ENCODE data around the gene DUSP9.

Gene DUSP9

DNA sequence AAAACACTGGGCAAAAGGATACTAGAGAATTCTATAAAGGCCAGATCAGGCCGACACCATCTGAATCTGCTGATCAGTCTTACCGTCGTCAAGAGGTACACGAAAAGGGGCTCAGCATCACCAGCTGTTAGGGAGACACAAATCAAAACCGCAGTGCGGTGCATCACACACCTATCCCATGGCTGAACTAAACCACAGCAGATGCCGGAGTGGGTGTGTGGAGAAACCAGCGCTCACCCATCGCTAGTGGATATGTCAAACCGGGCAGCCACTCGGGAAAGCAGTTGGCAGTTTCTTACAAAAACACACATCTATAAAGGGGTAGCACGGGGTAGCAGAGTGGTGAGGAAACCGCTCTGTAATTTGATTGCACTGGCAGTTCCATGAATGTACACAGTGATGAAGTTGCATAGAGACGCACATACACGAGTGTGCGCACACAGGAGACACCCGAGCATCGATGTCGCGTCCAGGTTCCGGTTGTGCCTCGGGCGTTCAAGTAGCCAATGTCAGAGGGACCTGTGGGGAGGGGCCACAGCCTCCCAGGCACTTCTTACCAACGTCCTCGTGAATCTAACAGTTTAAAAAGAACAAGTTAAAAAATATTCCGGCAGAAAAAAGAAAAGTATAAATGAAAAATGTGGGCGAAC is 24.9 kb upstream of the DUSP9 start:
- Histone ChIP-seq H3K9me3 (ENCODE audit: control insufficient read depth in 2 of 2, low read length in 2 of 2) (no peaks in the 10 kb centered on the region), H3K4me3 (ENCODE audit: low read length in 2 of 2) (no peak overlapping the region), H3K27me3 (ENCODE audit: control insufficient read depth in 2 of 2, insufficient read depth in 2 of 2, low read length in 2 of 2) (peaks cover 23 to 25% of the 10 kb centered on the region in 2 donors), H3K36me3 (ENCODE audit: control insufficient read depth in 2 of 2, insufficient read depth in 2 of 2, low read length in 2 of 2) (no peaks in the 10 kb centered on the region), H3K27ac (ENCODE audit: low read depth in 2 of 2, low read length in 2 of 2) (no peak overlapping the region), H3K4me1 (ENCODE audit: control insufficient read depth in 2 of 2, insufficient read depth in 2 of 2, low read length in 2 of 2) (no peaks in the 10 kb centered on the region), H3K9ac (ENCODE audit: low read depth in 1 of 2, low read length in 2 of 2) (no peak overlapping the region)

DNA sequence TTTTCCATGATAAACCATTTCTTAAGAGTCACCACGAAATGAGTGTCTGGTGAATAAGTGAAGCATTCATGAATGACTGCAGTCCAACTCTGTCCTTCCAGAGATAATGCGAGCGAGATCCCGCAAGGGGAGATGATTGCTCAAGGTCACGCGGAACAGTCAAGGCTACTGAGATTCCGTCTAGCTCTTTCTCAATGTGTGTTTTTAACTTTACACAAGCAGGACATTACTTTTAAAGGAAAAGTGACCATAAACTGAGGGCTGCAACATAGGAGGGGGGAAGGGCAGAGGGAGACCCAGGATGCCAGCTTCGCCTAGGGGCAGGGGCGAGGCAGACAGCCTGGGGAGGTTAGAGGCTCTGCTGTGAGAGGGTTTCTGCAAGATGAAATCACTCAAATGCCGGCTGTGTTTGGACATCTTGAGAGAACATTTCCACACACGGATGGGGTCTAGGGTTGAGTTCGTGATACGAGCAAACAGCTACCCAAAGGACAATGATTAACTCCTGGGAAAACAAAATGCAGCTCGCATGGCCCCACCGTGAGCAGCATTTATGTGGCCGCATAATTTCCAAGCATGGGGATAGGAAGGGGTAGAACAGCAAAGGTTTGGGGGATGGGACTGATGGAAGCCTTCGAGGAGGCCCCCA is 24.2 kb upstream of the DUSP9 start:
- H3K4me1 ChIP-seq (ENCODE audit: control insufficient read depth in 2 of 2, insufficient read depth in 2 of 2, low read length in 2 of 2), result no peaks in the 10 kb centered on the region
- no peak overlapping the region for H3K4me3 ChIP-seq (ENCODE audit: low read length in 2 of 2)
- no peaks in the 10 kb centered on the region for H3K9me3 ChIP-seq (ENCODE audit: control insufficient read depth in 2 of 2, low read length in 2 of 2)
- H3K27ac ChIP-seq (ENCODE audit: low read depth in 2 of 2, low read length in 2 of 2), result no peak overlapping the region
- peaks cover 21 to 25% of the 10 kb centered on the region in 2 donors for H3K27me3 ChIP-seq (ENCODE audit: control insufficient read depth in 2 of 2, insufficient read depth in 2 of 2, low read length in 2 of 2)
- H3K36me3 ChIP-seq (ENCODE audit: control insufficient read depth in 2 of 2, insufficient read depth in 2 of 2, low read length in 2 of 2), result no peaks in the 10 kb centered on the region
- no peak overlapping the region for H3K9ac ChIP-seq (ENCODE audit: low read depth in 1 of 2, low read length in 2 of 2)

DNA sequence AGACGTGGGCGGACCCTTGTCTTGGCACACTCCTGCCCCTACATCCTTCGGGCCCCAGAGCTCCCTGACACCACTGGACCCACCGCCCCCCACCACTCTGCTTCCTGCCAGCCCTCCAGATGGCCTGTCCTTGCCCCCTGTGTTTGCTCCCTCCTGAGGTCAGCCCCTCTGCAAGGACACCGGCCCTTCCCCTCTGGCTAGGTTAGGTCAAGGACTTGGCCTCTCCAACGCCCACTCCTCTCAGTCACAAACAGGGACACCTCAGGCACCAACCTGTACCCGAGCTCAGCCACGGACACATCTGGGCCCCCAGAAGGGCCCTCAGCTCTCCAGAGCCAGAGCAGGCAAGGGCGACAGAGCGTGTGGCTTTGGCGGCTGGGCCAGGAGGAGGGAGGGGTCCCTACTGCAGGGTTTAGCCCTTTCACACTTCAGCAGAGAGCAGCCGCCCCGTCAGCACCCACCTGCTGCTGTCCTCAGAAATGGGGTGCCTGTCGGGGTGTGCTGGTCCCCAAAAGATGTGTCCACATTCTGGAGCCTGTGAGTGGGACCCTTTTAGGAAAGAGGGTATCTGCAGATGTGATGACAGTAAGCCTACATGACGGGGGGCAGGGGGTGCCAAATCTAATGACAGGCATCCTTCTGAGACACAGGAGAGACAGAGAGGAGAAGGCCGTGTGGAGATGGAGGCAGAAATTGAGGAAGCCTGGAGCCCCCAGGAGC is 23.5 kb upstream of the DUSP9 start:
- no peak overlapping the region for H3K4me3 ChIP-seq (ENCODE audit: low read length in 2 of 2)
- no peak overlapping the region for H3K9ac ChIP-seq (ENCODE audit: low read depth in 1 of 2, low read length in 2 of 2)
- no peaks in the 10 kb centered on the region for H3K4me1 ChIP-seq (ENCODE audit: control insufficient read depth in 2 of 2, insufficient read depth in 2 of 2, low read length in 2 of 2)
- no peaks in the 10 kb centered on the region for H3K9me3 ChIP-seq (ENCODE audit: control insufficient read depth in 2 of 2, low read length in 2 of 2)
- H3K36me3 ChIP-seq (ENCODE audit: control insufficient read depth in 2 of 2, insufficient read depth in 2 of 2, low read length in 2 of 2), result no peaks in the 10 kb centered on the region
- H3K27ac ChIP-seq (ENCODE audit: low read depth in 2 of 2, low read length in 2 of 2), result no peak overlapping the region
- peaks cover 17 to 22% of the 10 kb centered on the region in 2 donors for H3K27me3 ChIP-seq (ENCODE audit: control insufficient read depth in 2 of 2, insufficient read depth in 2 of 2, low read length in 2 of 2)

DNA sequence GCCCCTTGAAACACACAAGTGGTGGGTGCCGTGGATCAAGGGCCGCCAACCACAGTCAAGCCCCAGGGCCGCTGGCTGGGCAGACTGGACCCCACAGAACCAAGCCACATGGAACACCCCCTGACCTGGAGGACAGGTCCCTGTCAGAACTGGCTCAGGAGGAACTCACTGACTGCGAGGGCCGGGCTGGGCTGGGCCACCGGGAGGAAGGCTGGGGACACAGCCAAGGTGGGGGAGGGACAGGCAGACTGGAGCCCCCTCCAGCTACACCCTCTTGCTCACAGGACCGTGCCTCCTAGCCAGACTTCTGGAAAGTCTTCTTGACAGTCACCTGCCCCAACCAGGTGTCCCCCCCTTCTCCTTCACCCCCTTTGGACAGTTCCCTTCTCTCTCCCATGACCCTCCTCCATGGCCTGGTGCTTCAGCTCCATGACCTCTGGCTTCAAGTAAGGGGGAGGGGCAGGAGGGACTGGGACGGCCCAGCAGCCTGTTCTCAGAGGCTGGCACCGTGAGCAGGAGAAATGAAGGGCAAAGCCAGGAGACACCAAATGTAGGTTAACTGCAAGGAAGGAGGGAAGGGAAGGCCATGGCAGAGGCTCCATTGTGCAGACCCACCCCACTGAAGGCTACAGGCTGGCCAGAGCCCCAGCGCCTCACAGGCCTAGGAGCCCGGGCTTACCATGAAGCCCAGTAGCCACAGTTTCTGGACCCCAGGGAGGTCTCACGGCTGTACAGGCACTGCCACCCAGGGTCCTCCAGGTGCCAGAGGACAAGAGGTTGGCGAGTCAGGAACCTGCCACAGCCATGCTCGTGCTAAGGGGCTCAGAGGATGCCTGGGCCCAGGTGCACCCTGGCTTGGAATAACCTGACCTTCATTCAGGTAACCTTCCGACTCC is 22.6 kb upstream of the DUSP9 start:
- H3K9me3 ChIP-seq (ENCODE audit: control insufficient read depth in 2 of 2, low read length in 2 of 2), result no peaks in the 10 kb centered on the region
- no peak overlapping the region for H3K27ac ChIP-seq (ENCODE audit: low read depth in 2 of 2, low read length in 2 of 2)
- no peak overlapping the region for H3K9ac ChIP-seq (ENCODE audit: low read depth in 1 of 2, low read length in 2 of 2)
- no peaks in the 10 kb centered on the region for H3K36me3 ChIP-seq (ENCODE audit: control insufficient read depth in 2 of 2, insufficient read depth in 2 of 2, low read length in 2 of 2)
- H3K4me1 ChIP-seq (ENCODE audit: control insufficient read depth in 2 of 2, insufficient read depth in 2 of 2, low read length in 2 of 2), result no peaks in the 10 kb centered on the region
- H3K27me3 ChIP-seq (ENCODE audit: control insufficient read depth in 2 of 2, insufficient read depth in 2 of 2, low read length in 2 of 2), result peaks cover 14 to 22% of the 10 kb centered on the region in 2 donors
- no peak overlapping the region for H3K4me3 ChIP-seq (ENCODE audit: low read length in 2 of 2)

DNA sequence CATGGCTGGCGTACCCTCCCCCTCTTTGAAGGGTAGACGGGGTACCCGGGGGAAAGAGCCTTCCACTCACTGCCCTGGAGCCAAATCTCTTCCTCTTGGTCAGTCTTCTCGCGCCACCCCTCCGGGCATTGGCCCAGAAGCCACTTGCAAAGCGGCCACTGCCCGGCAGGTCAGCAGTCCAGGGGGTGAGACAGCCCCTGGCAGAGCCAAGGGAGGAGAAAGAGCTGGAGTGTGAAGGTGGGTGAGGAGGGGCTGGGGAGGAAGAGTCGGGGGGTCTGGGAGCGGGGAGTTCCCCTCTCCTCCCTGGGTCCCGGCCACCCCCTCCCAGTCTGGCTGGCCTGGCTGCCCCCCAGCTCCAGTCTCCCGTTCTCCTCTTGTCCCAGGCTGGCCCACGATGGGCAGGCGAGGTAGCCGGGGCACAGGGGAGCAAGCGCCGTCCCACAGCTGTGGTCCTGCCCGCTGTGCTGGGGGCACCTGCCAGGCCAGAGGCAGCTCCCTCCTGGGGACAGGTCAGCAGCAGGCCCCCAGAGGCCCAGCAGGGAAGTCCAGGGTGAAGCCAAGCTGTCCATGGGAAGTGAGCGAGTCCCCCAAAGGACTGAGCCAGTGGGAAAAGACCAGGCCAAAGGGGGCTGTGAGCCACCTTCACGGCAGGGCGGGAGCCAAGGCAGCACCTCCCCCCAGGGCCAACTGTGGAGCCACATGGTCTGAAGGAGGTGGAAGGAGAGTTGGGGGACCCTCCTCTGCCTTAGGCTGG is 21.6 kb upstream of the DUSP9 start:
- Histone ChIP-seq H3K36me3 (ENCODE audit: control insufficient read depth in 2 of 2, insufficient read depth in 2 of 2, low read length in 2 of 2) (no peaks in the 10 kb centered on the region), H3K27ac (ENCODE audit: low read depth in 2 of 2, low read length in 2 of 2) (no peak overlapping the region), H3K4me3 (ENCODE audit: low read length in 2 of 2) (no peak overlapping the region), H3K4me1 (ENCODE audit: control insufficient read depth in 2 of 2, insufficient read depth in 2 of 2, low read length in 2 of 2) (no peaks in the 10 kb centered on the region), H3K9ac (ENCODE audit: low read depth in 1 of 2, low read length in 2 of 2) (no peak overlapping the region), H3K27me3 (ENCODE audit: control insufficient read depth in 2 of 2, insufficient read depth in 2 of 2, low read length in 2 of 2) (peaks cover 13 to 22% of the 10 kb centered on the region in 2 donors), H3K9me3 (ENCODE audit: control insufficient read depth in 2 of 2, low read length in 2 of 2) (no peaks in the 10 kb centered on the region)

DNA sequence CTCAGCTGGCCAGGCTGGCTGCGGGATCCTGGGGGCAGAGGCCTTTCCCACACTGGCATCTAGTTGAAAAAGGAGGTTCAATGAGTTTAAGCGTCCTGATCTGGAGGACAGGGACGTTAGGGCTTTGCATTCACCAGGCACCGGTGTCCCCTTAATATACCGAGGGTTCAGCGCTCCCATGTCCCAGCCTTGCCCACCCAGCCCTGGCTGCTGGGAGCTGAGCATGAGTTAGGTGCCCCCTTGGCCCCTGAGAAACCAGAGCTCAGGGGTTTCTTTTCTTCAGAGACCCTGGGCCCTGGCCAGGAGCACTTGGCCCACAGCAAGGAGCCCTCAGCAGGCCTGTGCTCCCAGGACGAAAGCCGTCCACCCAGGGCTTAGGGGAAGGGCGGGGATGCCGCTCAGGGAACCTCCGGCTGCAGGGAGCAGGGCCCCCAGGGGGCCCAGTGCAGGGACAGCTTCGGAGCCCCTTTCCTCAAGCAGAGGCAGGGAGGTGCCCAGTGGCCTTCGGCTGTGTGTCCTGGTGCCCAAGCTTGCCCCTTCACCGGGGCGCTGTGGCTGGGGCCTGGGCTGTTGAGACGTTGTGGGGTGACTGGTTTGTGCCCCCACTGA is 20.9 kb upstream of the DUSP9 start:
- peaks cover 0 to 2% of the 10 kb centered on the region in 2 donors for H3K9me3 ChIP-seq (ENCODE audit: control insufficient read depth in 2 of 2, low read length in 2 of 2)
- H3K4me1 ChIP-seq (ENCODE audit: control insufficient read depth in 2 of 2, insufficient read depth in 2 of 2, low read length in 2 of 2), result no peaks in the 10 kb centered on the region
- H3K9ac ChIP-seq (ENCODE audit: low read depth in 1 of 2, low read length in 2 of 2), result no peak overlapping the region
- H3K27ac ChIP-seq (ENCODE audit: low read depth in 2 of 2, low read length in 2 of 2), result no peak overlapping the region
- H3K27me3 ChIP-seq (ENCODE audit: control insufficient read depth in 2 of 2, insufficient read depth in 2 of 2, low read length in 2 of 2), result peaks cover 13 to 22% of the 10 kb centered on the region in 2 donors
- H3K4me3 ChIP-seq (ENCODE audit: low read length in 2 of 2), result no peak overlapping the region
- H3K36me3 ChIP-seq (ENCODE audit: control insufficient read depth in 2 of 2, insufficient read depth in 2 of 2, low read length in 2 of 2), result no peaks in the 10 kb centered on the region

DNA sequence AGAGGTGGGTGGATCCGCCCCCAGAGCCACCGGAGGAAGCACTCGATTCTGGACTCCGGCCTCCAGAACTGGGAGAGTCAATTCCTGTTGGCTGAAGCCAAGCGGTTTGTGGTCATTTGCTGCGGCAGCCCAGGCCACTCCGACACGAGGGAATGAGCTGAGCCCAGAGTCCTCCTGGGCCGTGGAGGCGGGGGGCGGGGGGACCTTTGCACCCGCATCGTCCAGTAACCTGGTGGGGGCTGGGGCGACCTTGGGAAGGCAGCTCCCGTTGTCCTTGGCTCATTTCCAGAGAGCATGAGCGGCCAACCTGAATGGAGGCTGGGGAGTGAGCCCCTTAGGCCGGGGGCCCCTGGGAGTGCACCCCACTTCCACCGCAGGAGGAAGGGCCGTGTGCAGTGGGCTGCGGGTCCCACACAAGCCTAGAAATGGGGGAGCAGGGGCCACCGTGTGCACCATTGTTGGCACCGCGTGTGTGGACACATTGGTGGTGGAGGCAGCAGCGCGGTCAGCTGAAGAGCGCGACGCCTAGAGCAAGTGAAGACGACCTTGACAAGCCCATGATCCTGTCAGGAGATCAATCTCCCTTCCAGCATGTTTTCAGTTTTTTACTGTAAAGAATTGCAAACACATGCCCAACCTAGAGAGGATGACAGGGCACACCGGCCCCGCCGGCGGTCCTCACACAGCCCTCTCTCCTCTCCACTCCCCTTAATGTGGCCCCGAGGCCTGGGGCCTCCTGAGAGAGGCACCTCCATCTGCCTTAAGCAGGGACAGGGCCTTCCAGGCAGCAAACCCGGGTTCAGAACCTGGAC is 19.9 kb upstream of the DUSP9 start:
- Histone ChIP-seq H3K4me3 (ENCODE audit: low read length in 2 of 2) (no peak overlapping the region), H3K27me3 (ENCODE audit: control insufficient read depth in 2 of 2, insufficient read depth in 2 of 2, low read length in 2 of 2) (peaks cover 13 to 17% of the 10 kb centered on the region in 2 donors), H3K9ac (ENCODE audit: low read depth in 1 of 2, low read length in 2 of 2) (no peak overlapping the region), H3K36me3 (ENCODE audit: control insufficient read depth in 2 of 2, insufficient read depth in 2 of 2, low read length in 2 of 2) (no peaks in the 10 kb centered on the region), H3K9me3 (ENCODE audit: control insufficient read depth in 2 of 2, low read length in 2 of 2) (peaks cover 0 to 5% of the 10 kb centered on the region in 2 donors), H3K4me1 (ENCODE audit: control insufficient read depth in 2 of 2, insufficient read depth in 2 of 2, low read length in 2 of 2) (no peaks in the 10 kb centered on the region), H3K27ac (ENCODE audit: low read depth in 2 of 2, low read length in 2 of 2) (no peak overlapping the region)

DNA sequence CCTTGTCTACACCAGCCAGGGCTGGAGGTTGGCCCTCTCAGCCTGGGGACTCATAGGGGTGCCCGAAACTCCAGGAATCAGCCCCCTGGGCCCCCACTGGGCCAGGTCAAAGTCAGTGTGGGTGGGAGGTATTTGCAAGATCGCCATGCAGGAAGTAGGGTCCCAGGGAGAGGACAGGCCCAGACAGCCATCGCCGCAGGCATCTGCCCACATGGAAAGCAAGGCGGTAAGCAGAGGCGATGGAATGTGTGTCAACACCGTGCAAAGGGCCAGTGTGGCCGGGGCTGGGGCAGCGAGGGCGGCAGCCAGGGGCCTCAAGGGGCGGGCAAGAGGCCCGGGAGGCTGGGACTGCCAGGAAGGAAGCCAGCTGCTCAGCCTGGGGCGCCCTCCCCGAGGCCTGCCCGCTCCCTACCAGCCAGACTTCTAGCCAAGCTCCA is 19.3 kb upstream of the DUSP9 start:
- no peak overlapping the region for H3K27ac ChIP-seq (ENCODE audit: low read depth in 2 of 2, low read length in 2 of 2)
- H3K4me1 ChIP-seq (ENCODE audit: control insufficient read depth in 2 of 2, insufficient read depth in 2 of 2, low read length in 2 of 2), result no peaks in the 10 kb centered on the region
- peaks cover 0 to 5% of the 10 kb centered on the region in 2 donors for H3K9me3 ChIP-seq (ENCODE audit: control insufficient read depth in 2 of 2, low read length in 2 of 2)
- H3K9ac ChIP-seq (ENCODE audit: low read depth in 1 of 2, low read length in 2 of 2), result no peak overlapping the region
- no peak overlapping the region for H3K4me3 ChIP-seq (ENCODE audit: low read length in 2 of 2)
- peaks cover 12 to 15% of the 10 kb centered on the region in 2 donors for H3K27me3 ChIP-seq (ENCODE audit: control insufficient read depth in 2 of 2, insufficient read depth in 2 of 2, low read length in 2 of 2)
- H3K36me3 ChIP-seq (ENCODE audit: control insufficient read depth in 2 of 2, insufficient read depth in 2 of 2, low read length in 2 of 2), result no peaks in the 10 kb centered on the region
